K562 (cell line): ENCODE data around the gene PDCL3. TPM values are rescaled to one million over a fixed set of nuclear protein-coding genes. Genes with fewer than 3 reads are reported as not detected.

Experiments used
- ATF1 ChIP-seq, 2 experiments: fragments of 450-650 bp in 1 of 2; IDR thresholded peaks; 2 replicates each; pipeline ENCODE4 v1.6.1; 2016; ENCODE audit warnings: missing compliant biosample characterization in 1 of 2, missing genetic modification characterization in 1 of 2
- BCOR ChIP-seq: fragments of 450-650 bp; IDR thresholded peaks from 2 replicates; pipeline ENCODE4 v1.6.1; 2016
- CREM ChIP-seq: IDR thresholded peaks from 2 replicates; pipeline ENCODE4 v1.6.1; 2014; ENCODE audit warnings: antibody characterized with exemption, low read depth
- EP300 ChIP-seq: IDR thresholded peaks from 2 replicates; pipeline ENCODE4 v1.6.1; 2012; ENCODE audit warnings: low read length, improper control_type of control experiment
- FOS ChIP-seq: IDR thresholded peaks from 3 replicates; pipeline ENCODE4 v1.6.1; 2011; ENCODE audit not compliant: insufficient read length; ENCODE audit errors: extremely low read depth
- GABPA ChIP-seq: fragments of 200-800 bp; sonication (Bioruptor generic); conservative IDR thresholded peaks from 2 replicates; pipeline ENCODE4 v1.6.1; 2016; ENCODE audit warnings: low read depth, missing genetic modification characterization, missing compliant biosample characterization
- MAFK ChIP-seq: IDR thresholded peaks from 2 replicates; pipeline ENCODE4 v1.6.1; 2011; ENCODE audit warnings: low read length, improper control_type of control experiment
- MEIS2 ChIP-seq: fragments of 450-650 bp; IDR thresholded peaks from 2 replicates; pipeline ENCODE4 v1.6.1; 2014; ENCODE audit warnings: mild to moderate bottlenecking; ENCODE audit not compliant: partially characterized antibody
- PHB ChIP-seq: fragments of 250-450 bp; sonication (Bioruptor Pico); IDR thresholded peaks from 2 replicates; pipeline ENCODE4 v1.5.0; 2021
- RAD21 ChIP-seq, 2 experiments: fragments of 250-450 bp in 1 of 2; fragments of 450-650 bp in 1 of 2; sonication (Bioruptor Pico) in 1 of 2; formaldehyde crosslinking in 1 of 2; IDR thresholded peaks in 1 of 2; conservative IDR thresholded peaks in 1 of 2; 2 replicates each; pipeline versions ENCODE4 v1.4.0 to v1.8.0; 2020 to 2022; ENCODE audit warnings: mild to moderate bottlenecking in 2 of 2, moderate library complexity in 1 of 2
- SOX6 ChIP-seq: fragments of 450-650 bp; IDR thresholded peaks from 2 replicates; pipeline ENCODE4 v1.6.1; 2014; ENCODE audit warnings: mild to moderate bottlenecking
- TAF9B ChIP-seq: fragments of 450-650 bp; IDR thresholded peaks from 2 replicates; pipeline ENCODE4 v1.6.1; 2018; ENCODE audit warnings: mild to moderate bottlenecking; ENCODE audit not compliant: partially characterized antibody
- TARDBP ChIP-seq: fragments of 450-650 bp; IDR thresholded peaks from 2 replicates; pipeline ENCODE4 v1.6.1; 2016
- ZNF124 ChIP-seq: sonication (generic); formaldehyde crosslinking; IDR thresholded peaks from 2 replicates; pipeline ENCODE4 v1.8.1; 2022; ENCODE audit warnings: missing genetic modification reagents
- ZNF175 ChIP-seq: fragments of 200-800 bp; sonication (Bioruptor generic); IDR thresholded peaks from 2 replicates; pipeline ENCODE4 v1.6.1; 2016; ENCODE audit warnings: low read depth, mild to moderate bottlenecking, missing genetic modification characterization, missing compliant biosample characterization
- polyA plus RNA-seq, 8 experiments: library from polyadenylated mRNA; depleted of rRNA in 4 of 8; stranded (reverse) in 5 of 8; unstranded in 3 of 8; fragments of >200 nt; fragmentation: Nextera tagmentation in 2 of 8; fragmentation: Illumina TruSeq in 1 of 8; extraction: Ambion mirVana in 2 of 8; extraction: Trizol in 1 of 8; gene quantifications; 2 replicates each; pipeline versions ENCODE4 v1.2.1 to v1.2.3, GENCODE V29; 2011 to 2014; ENCODE audit warnings: inconsistent platforms in 1 of 8, missing spikeins in 1 of 8
- total RNA-seq, 7 experiments: library from RNA; depleted of rRNA in 6 of 7; stranded (reverse); fragments of >200 nt in 6 of 7; fragmentation: Illumina TruSeq in 2 of 7; extraction: Trizol in 2 of 7; gene quantifications; 2 replicates each; pipeline versions ENCODE4 v1.2.1 to v1.2.3, GENCODE V29; 2011 to 2021; ENCODE audit warnings: low replicate concordance in 1 of 7
- TF ChIP-seq, protein P1 (sequence below), 2 experiments: fragments of 250-450 bp in 1 of 2; fragments of 450-650 bp in 1 of 2; sonication (Bioruptor Pico) in 1 of 2; IDR thresholded peaks; 2 replicates each; pipeline versions ENCODE4 v1.6.1 to v1.8.0; 2016 to 2021; ENCODE audit warnings: mild to moderate bottlenecking in 2 of 2, moderate library complexity in 2 of 2, missing compliant biosample characterization in 1 of 2, missing genetic modification characterization in 1 of 2
- TF ChIP-seq, protein P2 (sequence below): fragments of 450-650 bp; IDR thresholded peaks from 2 replicates; pipeline ENCODE4 v1.6.1; 2016; ENCODE audit warnings: mild to moderate bottlenecking
- TF ChIP-seq, protein P3 (sequence below): fragments of 450-650 bp; IDR thresholded peaks from 2 replicates; pipeline ENCODE4 v1.6.1; 2016; ENCODE audit warnings: low read depth

The PDCL3 gene
- total and polyA plus RNA-seq, 9 of the 15 experiments (the other 6 are each of a cell fraction or from before 2014, with no cell fraction given): 16.6 to 76.7 (median 26.9) TPM

DNA sequence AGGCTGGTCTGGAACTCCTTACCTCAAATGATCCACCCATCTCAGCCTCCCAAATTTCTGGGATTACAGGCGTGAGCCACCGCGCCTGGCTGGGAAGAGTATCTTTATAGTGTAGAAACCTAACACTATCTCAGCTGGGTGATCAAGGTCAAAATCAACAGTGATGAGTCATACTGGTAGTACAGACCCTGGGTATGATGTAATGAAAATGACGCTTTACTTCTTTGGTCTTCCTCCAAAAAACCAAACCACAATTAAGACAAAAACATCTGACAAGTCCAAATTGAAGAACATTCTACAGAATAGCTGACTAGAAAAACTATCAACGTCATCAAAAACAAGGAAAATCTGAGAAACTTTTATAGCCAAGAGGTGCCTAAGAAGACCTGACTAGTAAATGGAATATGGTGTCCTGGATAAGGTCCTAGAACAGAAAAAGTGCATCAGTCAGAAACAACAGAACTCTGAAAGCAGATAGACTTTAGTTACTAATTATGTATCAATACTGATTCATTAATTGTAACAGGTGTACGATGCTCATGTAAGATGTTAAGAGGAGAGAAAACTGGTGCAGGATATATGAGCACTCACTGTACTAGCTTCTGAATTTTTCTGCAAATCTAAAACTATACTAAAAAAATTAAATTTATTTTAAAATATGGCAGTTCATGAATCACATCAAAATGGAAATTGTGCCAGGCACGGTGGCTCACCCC lies 25.4 kb downstream of the PDCL3 start (continued):
- no peak; the same call in 1 of the 2 replicates for TF ChIP-seq GABPA (tag)
- TF ChIP-seq ATF1 (CRISPR knock-in tag; IDR thresholded peaks at IDR 0.05): no peak
- TF ChIP-seq ATF1 (tag; IDR thresholded peaks at IDR 0.05): peak; percentile 82
- TF ChIP-seq BCOR: no peak
- TF ChIP-seq, protein P1, sequence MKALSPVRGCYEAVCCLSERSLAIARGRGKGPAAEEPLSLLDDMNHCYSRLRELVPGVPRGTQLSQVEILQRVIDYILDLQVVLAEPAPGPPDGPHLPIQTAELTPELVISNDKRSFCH (CRISPR knock-in tag; IDR thresholded peaks at IDR 0.05): no peak
- TF ChIP-seq, protein P1 (tag; IDR thresholded peaks at IDR 0.05): no peak
- TF ChIP-seq, protein P2, sequence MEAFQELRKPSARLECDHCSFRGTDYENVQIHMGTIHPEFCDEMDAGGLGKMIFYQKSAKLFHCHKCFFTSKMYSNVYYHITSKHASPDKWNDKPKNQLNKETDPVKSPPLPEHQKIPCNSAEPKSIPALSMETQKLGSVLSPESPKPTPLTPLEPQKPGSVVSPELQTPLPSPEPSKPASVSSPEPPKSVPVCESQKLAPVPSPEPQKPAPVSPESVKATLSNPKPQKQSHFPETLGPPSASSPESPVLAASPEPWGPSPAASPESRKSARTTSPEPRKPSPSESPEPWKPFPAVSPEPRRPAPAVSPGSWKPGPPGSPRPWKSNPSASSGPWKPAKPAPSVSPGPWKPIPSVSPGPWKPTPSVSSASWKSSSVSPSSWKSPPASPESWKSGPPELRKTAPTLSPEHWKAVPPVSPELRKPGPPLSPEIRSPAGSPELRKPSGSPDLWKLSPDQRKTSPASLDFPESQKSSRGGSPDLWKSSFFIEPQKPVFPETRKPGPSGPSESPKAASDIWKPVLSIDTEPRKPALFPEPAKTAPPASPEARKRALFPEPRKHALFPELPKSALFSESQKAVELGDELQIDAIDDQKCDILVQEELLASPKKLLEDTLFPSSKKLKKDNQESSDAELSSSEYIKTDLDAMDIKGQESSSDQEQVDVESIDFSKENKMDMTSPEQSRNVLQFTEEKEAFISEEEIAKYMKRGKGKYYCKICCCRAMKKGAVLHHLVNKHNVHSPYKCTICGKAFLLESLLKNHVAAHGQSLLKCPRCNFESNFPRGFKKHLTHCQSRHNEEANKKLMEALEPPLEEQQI: no peak
- TF ChIP-seq RAD21 (CRISPR knock-in tag; conservative IDR thresholded peaks at IDR 0.05 in 1 of 2, IDR thresholded peaks at IDR 0.05 in 1 of 2): no peak
- peak; percentile 58 for TF ChIP-seq FOS
- peak; percentile 25 for TF ChIP-seq MEIS2
- no peak for TF ChIP-seq PHB (CRISPR knock-in tag)
- peak; percentile 63; the same call in 1 of the 2 replicates for TF ChIP-seq SOX6
- TF ChIP-seq TARDBP: no peak
- peak; percentile 80 for TF ChIP-seq CREM
- peak; percentile 30 for TF ChIP-seq TAF9B
- TF ChIP-seq, protein P3, sequence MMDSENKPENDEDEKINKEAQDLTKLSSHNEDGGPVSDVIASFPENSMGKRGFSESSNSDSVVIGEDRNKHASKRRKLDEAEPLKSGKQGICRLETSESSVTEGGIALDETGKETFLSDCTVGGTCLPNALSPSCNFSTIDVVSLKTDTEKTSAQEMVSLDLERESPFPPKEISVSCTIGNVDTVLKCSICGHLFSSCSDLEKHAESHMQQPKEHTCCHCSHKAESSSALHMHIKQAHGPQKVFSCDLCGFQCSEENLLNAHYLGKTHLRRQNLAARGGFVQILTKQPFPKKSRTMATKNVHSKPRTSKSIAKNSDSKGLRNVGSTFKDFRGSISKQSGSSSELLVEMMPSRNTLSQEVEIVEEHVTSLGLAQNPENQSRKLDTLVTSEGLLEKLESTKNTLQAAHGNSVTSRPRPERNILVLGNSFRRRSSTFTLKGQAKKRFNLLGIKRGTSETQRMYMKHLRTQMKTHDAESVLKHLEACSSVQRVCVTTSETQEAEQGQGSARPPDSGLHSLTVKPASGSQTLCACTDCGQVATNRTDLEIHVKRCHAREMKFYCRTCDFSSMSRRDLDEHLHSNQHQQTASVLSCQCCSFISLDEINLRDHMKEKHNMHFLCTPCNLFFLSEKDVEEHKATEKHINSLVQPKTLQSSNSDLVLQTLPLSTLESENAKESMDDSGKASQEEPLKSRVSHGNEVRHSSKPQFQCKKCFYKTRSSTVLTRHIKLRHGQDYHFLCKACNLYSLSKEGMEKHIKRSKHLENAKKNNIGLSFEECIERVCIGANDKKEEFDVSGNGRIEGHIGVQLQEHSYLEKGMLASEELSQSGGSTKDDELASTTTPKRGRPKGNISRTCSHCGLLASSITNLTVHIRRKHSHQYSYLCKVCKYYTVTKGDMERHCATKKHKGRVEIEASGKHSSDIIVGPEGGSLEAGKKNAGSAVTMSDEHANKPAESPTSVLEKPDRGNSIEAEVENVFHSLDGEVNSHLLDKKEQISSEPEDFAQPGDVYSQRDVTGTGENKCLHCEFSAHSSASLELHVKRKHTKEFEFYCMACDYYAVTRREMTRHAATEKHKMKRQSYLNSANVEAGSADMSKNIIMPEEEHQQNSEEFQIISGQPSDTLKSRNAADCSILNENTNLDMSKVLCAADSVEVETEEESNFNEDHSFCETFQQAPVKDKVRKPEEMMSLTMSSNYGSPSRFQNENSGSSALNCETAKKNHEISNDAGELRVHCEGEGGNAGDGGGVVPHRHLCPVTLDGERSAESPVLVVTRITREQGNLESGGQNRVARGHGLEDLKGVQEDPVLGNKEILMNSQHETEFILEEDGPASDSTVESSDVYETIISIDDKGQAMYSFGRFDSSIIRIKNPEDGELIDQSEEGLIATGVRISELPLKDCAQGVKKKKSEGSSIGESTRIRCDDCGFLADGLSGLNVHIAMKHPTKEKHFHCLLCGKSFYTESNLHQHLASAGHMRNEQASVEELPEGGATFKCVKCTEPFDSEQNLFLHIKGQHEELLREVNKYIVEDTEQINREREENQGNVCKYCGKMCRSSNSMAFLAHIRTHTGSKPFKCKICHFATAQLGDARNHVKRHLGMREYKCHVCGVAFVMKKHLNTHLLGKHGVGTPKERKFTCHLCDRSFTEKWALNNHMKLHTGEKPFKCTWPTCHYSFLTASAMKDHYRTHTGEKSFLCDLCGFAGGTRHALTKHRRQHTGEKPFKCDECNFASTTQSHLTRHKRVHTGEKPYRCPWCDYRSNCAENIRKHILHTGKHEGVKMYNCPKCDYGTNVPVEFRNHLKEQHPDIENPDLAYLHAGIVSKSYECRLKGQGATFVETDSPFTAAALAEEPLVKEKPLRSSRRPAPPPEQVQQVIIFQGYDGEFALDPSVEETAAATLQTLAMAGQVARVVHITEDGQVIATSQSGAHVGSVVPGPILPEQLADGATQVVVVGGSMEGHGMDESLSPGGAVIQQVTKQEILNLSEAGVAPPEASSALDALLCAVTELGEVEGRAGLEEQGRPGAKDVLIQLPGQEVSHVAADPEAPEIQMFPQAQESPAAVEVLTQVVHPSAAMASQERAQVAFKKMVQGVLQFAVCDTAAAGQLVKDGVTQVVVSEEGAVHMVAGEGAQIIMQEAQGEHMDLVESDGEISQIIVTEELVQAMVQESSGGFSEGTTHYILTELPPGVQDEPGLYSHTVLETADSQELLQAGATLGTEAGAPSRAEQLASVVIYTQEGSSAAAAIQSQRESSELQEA: no peak
- TF ChIP-seq MAFK: 0 out of 2 replicates have a peak, but pooled peaks have one; percentile 13
- TF ChIP-seq EP300: peak; percentile 21; the same call in 1 of the 2 replicates
- no peak for TF ChIP-seq ZNF124 (CRISPR knock-in tag)
- TF ChIP-seq ZNF175 (CRISPR knock-in tag): no peak
